HT1080 (cell line): ENCODE data around the gene CMTM1. TPM values are rescaled to one million over a fixed set of nuclear protein-coding genes. Genes with fewer than 3 reads are reported as not detected.
"Not testable (repeated sequence)": the region's sequence is repeated elsewhere in the genome, so short reads cannot be mapped to it uniquely, and the experiment has no call there.

Experiments
- DNase-seq: peaks from one replicate; pipeline ENCODE4 v3.0.0-alpha.2; 2015; ENCODE audit warnings: low read depth
- total RNA-seq: library from RNA; depleted of rRNA; stranded (reverse); fragments of >200 nt; shearing (Covaris generic); gene quantifications from 2 replicates; pipeline ENCODE4 v1.2.3, GENCODE V29; 2014

The CMTM1 gene
- total RNA-seq, 1 experiment from 2014 or later = 8.7 TPM

- DNase-seq = no peak
These were observed 22.9 kb downstream of the CMTM1 start for GRCh38 chr16:66588981-66589713.

DNA sequence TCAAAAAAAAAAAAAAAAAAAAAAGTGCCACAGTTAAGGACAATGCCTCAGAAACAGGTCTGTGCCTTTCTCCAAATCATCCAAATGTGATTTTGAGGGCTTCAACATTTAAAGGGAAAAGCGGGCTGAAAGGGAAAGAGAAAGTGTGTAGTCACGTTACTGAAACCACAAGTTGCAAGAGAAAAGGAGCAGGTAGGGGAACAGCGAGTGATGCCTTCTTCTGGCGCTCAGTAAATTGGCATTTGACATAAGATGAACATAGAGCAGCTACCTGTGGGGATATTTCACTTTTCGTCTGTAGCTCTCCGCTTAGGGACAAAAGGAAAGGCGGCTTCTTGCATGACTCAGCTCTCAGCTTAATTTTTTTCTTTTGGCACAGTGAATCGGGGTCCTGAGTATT lies 24.1 kb downstream of the CMTM1 start:
- DNase-seq = no peak

- no peak for DNase-seq
These were observed 24.8 kb downstream of the CMTM1 start for GRCh38 chr16:66591018-66591417.

DNA sequence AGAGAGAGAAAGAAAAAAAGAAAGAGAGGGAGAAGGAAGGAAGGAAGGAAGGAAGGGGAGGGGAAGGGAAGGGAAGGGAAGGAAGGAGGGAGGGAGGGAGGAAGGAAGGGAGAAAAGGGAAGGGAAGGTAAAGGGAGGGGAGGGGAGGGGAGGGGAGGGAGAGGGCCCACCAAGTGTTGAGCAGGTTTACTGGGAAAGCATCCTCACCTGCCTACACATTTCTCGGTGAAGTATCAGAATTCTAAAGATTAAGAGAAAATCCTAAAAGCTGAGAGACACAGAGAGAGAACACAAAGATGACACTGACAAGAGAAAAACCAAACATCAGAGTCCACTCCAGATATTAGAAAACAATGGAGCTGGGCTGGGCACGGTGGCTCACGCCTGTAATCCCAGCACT lies 26.0 kb downstream of the CMTM1 start:
- no peak for DNase-seq

DNA sequence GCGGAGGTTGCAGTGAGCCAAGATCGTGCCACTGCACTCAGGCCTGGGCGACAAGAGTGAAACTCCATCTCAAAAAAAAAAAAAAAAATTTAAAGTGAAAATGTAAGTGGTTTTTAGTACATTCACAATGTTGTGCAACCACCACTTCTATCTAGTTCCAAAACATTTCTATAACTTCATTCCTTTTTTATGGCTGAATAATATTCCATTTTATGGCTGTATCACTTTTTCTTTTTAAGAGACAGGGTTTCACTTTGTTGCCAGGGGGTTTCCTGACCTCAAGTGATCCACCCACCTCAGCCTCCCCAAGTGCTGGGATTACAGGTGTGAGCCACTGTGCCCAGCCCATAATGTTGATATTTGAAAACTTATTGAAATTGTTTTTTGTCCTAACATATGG lies 26.6 kb downstream of the CMTM1 start:
- no peak for DNase-seq

- DNase-seq = no peak
These were observed 28.5 kb downstream of the CMTM1 start for GRCh38 chr16:66594739-66595138.

GRCh38 chr16:66596559-66596958 lies 30.3 kb downstream of the CMTM1 start:
- not testable (repeated sequence) for DNase-seq

DNA sequence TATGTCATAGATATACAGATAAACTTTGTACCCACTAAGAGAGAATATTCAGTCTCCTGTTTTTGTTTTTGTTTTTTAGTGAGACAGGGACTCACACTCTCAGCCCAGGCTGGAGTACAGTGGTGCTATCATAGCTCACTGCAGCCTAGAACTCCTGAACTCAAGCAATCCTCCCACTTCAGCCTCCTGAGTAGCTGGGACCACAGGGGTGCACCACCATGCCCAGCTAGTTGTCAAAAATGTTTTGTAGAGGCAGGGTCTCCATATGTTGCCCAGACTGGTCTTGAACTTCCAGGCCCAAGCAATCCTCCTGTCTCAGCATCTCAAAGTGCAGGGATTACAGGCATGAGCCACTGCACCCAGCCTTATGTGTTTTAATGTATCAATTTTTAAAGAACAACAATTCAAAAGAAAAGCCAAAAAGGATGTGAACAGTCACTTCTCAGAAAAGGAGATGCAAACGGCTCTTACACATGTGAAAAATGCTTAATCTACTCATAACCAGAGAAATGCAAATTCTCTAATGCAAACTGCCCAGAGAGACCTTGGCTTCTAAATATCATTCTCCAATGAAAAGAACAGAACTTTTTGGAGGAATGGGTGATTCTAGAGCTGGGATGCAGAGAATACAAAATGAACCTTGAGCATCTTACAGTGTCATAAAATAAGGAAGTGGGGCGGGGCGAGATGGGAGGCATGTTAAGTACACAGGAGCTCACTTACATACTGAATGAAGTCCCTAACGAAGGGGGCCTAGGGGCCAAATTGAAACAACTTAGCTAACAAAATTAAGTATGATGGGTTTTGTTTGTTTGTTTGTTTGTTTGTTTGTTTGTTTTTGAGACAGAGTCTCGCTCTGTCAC lies 31.0 kb downstream of the CMTM1 start:
- no peak for DNase-seq

GRCh38 chr16:66598111-66598510 lies 31.9 kb downstream of the CMTM1 start:
- no peak for DNase-seq

- no peak for DNase-seq
These were observed 33.5 kb downstream of the CMTM1 start for GRCh38 chr16:66599726-66600125.

DNA sequence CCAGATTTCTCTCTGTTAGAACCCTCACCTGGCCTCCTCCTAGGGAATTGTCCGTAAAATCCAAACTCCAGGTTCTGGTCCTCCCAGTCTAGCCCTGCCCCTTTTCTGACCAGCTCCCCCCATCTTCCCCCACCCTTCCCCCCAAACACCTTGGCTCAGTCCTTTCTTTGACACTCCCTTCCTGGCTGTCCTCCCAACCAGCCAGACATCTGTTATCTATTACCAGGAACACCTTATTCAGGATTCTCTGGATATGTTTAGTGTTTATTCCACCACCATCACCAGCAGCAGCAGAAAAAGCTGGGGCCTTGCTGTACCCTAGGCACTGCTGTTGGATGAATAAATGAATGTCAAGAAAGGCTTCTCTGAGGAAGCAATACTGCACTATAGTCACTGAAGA lies 34.2 kb downstream of the CMTM1 start:
- DNase-seq = no peak

- DNase-seq = no peak
These were observed 35.2 kb downstream of the CMTM1 start for GRCh38 chr16:66601471-66601870.

GRCh38 chr16:66603537-66604375 lies 37.5 kb downstream of the CMTM1 start:
- DNase-seq = peak; percentile 41

- DNase-seq = peak; percentile 46
These were observed 38.3 kb downstream of the CMTM1 start, which contains the start of gene CMTM3 for GRCh38 chr16:66604376-66605176. TSS of gene CMTM3 (plus strand) at chr16:66604704. CDS start at chr16:66604806, 102 bp downstream.

GRCh38 chr16:66605177-66605978 lies 39.1 kb downstream of the CMTM1 start:
- DNase-seq = peak; percentile 24

DNA sequence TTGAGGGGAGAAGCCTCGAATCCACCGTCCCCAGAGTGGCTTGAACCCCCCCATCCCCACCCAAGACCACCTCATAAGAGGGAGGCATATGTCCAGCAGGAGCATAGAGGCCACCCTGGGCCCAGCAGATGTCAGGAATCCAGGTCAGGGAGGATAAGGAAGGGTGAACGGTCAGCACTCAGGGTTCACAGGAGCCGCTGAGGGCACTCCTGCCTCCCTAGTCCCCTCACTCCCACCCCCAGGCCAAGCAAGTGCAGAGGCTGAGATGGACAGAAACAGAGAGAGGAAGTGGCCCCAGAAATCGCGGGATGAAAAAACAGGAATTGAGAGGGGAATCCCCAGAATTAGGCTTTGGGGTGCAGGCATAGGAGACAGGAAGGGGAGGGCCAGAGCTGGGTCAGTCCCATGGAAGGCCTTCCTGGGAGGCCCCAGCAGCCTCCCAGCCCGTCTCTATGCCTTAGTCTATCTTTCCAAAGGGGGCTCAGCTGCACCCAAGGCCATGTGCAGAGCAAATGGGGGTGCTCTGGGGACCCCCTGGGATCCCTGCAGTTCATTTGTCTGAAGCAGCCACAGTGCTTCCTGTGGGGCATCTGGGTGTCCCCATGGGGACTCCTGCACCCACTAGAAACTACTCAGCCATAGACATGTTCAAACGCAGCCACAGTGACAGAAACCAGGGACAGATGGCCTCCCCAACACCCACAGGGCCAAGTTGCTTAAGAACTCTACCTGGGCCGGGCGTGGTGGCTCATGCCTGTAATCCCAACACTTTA lies 39.9 kb downstream of the CMTM1 start:
- DNase-seq = no peak

DNA sequence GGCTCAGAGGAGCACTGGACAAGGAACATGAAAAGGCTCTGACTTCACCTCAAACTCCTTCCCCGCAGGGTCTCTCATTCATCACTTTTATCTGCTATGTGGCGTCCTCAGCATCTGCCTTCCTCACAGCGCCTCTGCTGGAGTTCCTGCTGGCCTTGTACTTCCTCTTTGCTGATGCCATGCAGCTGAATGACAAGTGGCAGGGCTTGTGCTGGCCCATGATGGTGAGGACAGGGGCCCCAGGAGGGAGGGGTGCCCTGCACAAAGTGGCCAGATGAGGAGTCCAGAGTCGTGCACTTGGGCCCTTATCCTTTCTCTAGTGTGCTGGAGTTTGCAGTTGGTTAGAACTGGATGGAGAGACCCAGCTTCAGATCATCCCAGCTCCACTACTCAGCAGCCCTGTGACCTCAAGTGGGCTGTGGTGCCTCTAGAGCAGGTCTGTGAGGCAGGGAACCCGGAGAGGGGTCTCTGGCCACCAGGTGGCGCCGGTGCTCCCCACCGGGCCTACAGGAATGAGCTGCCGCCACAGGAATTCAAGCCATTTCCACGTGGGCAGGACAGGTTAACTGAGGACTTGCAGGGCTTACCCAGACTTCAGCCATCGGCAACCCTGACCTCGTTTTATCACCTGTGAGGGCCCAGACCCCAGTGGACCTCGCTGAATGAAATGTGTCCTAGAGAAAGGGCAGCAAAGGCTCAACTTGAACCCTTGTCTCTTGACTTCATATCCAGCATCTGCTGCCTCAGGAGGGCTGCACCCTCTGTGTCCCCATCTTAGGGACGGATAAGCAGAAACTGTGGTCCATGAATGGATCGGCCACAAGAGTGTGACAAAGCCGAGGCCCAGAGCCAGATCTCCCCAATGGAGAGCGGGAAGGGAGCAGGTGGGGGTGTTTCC lies 42.3 kb downstream of the CMTM1 start:
- DNase-seq = peak; percentile 89

- DNase-seq = no peak
These were observed 42.9 kb downstream of the CMTM1 start for GRCh38 chr16:66609139-66609510.
